ENCODE results near the gene ZNF593.

- no peak for TF ChIP-seq EP300 (IDR thresholded peaks at IDR 0.05)
- TF ChIP-seq CTCF (IDR thresholded peaks at IDR 0.05) = no peak
- no peak for TF ChIP-seq POLR2A (IDR thresholded peaks at IDR 0.05; ENCODE audit: low read depth)
- TF ChIP-seq POLR2AphosphoS5 (IDR thresholded peaks at IDR 0.05) = no peak
Observed at GRCh38 chr1:26180010-26180506, 10.3 kb downstream of the ZNF593 start.
